Liver (tissue), 3 donors: ENCODE results near the gene CEP97.

Source experiments
- CTCF ChIP-seq: fragments of 150-350 bp; IDR thresholded peaks from 2 replicates; pipeline ENCODE4 v1.5.1; 2017; ENCODE audit warnings: improper control_type of control experiment, low read depth, low read length; ENCODE audit not compliant: missing input control
- EGR1 ChIP-seq, 2 donors: IDR thresholded peaks; 2 replicates each; pipeline ENCODE4 v1.6.1; 2016 to 2018; ENCODE audit warnings: antibody characterized with exemption in 2 of 2, low read depth in 2 of 2
- JUND ChIP-seq, 2 donors: IDR thresholded peaks; 2 replicates each; pipeline ENCODE4 v1.6.1; 2016; ENCODE audit warnings: antibody characterized with exemption in 2 of 2
- RAD21 ChIP-seq, 2 donors: IDR thresholded peaks; 2 replicates each; pipeline ENCODE4 v1.6.1; 2016; ENCODE audit warnings: antibody characterized with exemption in 2 of 2, mild to moderate bottlenecking in 2 of 2
- REST ChIP-seq: IDR thresholded peaks from 2 replicates; pipeline ENCODE4 v1.6.1; 2016; ENCODE audit warnings: antibody characterized with exemption, mild to moderate bottlenecking
- SP1 ChIP-seq: IDR thresholded peaks from 2 replicates; pipeline ENCODE4 v1.6.1; 2018; ENCODE audit warnings: antibody characterized with exemption, mild to moderate bottlenecking
- TAF1 ChIP-seq: conservative IDR thresholded peaks from 2 replicates; pipeline ENCODE4 v1.6.1; 2016; ENCODE audit warnings: antibody characterized with exemption, mild to moderate bottlenecking
- YY1 ChIP-seq: IDR thresholded peaks from 2 replicates; pipeline ENCODE4 v1.6.1; 2016; ENCODE audit warnings: antibody characterized with exemption, mild to moderate bottlenecking
- TF ChIP-seq, protein P1 (sequence below): IDR thresholded peaks from 2 replicates; pipeline ENCODE4 v1.6.1; 2016; ENCODE audit warnings: antibody characterized with exemption
- donor health status: healthy.
- donor health status: healthy.

- TF ChIP-seq, protein P1, sequence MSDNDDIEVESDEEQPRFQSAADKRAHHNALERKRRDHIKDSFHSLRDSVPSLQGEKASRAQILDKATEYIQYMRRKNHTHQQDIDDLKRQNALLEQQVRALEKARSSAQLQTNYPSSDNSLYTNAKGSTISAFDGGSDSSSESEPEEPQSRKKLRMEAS: no peak
- TF ChIP-seq TAF1 (no peak), CTCF (no peak), EGR1 (IDR thresholded peaks at IDR 0.05; ENCODE audit: low read depth in 2 of 2) (no peak), JUND (IDR thresholded peaks at IDR 0.05) (no peak), YY1 (no peak), REST (no peak), RAD21 (IDR thresholded peaks at IDR 0.05) (no peak), SP1 (no peak)
Observed at GRCh38 chr3:101729586-101729985, 5.2 kb downstream of the CEP97 start.
